ENCODE results near the gene MRPL40. TPM values are rescaled to one million over a fixed set of nuclear protein-coding genes. Genes with fewer than 3 reads are reported as not detected.
"Not testable (repeated sequence)": the region's sequence is repeated elsewhere in the genome, so short reads cannot be mapped to it uniquely, and the experiment has no call there.

MRPL40 gene
- total RNA-seq, 8 experiments from 2014 or later = 30.3 to 86.6 (median 43.8) TPM

GRCh38 chr22:19434401-19434800 lies 2.1 kb downstream of the MRPL40 start:
- Histone ChIP-seq H3K4me1 (replicated peaks in 1 of 2) (peaks cover 13% of the 10 kb centered on the region in 2 donors), H3K4me3 (no peak overlapping the region), H3K27ac (no peak overlapping the region)
- in situ Hi-C loops (cut with MboI; ENCODE audit: low pct_unique_long_range_greater_than_20kb in 2 of 9, low sequenced_read_pairs in 9 of 9, unreplicated experiment in 9 of 9) = loop anchor here in 1 of 9 experiments (25.0 kb wide), 2 partner anchors 97 to 247 kb away; partner anchors contain the start of gene SLC25A1
- ATAC-seq (replicated peaks in 6 of 8) = no peak
- 20 to 100% (median 97%) methylated on average over 1 to 7 of the region's 7 CpGs; no CpG with 5 or more reads in 1 of the 10 experiments for WGBS, 10 experiments

- H3K27ac ChIP-seq = no peak overlapping the region
- 43 to 100% (median 73%) methylated on average over 1 to 2 of the region's 2 CpGs; no CpG with 5 or more reads in 2 of the 10 experiments for WGBS, 10 experiments
- H3K4me1 ChIP-seq (replicated peaks in 1 of 2) = peaks cover 9 to 11% of the 10 kb centered on the region in 2 donors
- in situ Hi-C loops (cut with MboI; ENCODE audit: low pct_unique_long_range_greater_than_20kb in 2 of 9, low sequenced_read_pairs in 9 of 9, unreplicated experiment in 9 of 9) = loop anchor here in 1 of 9 experiments (25.0 kb wide), 2 partner anchors 98 to 248 kb away; partner anchors contain the start of gene SLC25A1
- no peak overlapping the region for H3K4me3 ChIP-seq
- no peak for ATAC-seq (replicated peaks in 6 of 8)
Measured at GRCh38 chr22:19434829-19435580, 2.7 kb downstream of the MRPL40 start.

- whole genome bisulfite sequencing, 10 experiments = 63 to 100% (median 100%) methylated on average over 1 to 5 of the region's 9 CpGs; no CpG with 5 or more reads in 1 of the 10 experiments
- not testable (repeated sequence) for H3K27ac ChIP-seq; H3K4me1 ChIP-seq (replicated peaks in 1 of 2); ATAC-seq (replicated peaks in 6 of 8); H3K4me3 ChIP-seq
- in situ Hi-C loops (cut with MboI; ENCODE audit: low pct_unique_long_range_greater_than_20kb in 2 of 9, low sequenced_read_pairs in 9 of 9, unreplicated experiment in 9 of 9) = loop anchor here in 1 of 9 experiments (25.0 kb wide), 2 partner anchors 99 to 249 kb away; partner anchors contain the start of gene SLC25A1
Measured at GRCh38 chr22:19436444-19437161, 4.3 kb downstream of the MRPL40 start.

GRCh38 chr22:19438298-19438697 lies 6.0 kb downstream of the MRPL40 start:
- ATAC-seq (replicated peaks in 6 of 8) = no peak
- in situ Hi-C loops (cut with MboI; ENCODE audit: low pct_unique_long_range_greater_than_20kb in 2 of 9, low sequenced_read_pairs in 9 of 9, unreplicated experiment in 9 of 9) = loop anchor here in 1 of 9 experiments (25.0 kb wide), 2 partner anchors 101 to 251 kb away; partner anchors contain the start of gene SLC25A1
- WGBS, 10 experiments = 72 to 100% (median 87%) methylated on average over 2 to 7 of the region's 7 CpGs; no CpG with 5 or more reads in 1 of the 10 experiments
- Histone ChIP-seq H3K4me1 (replicated peaks in 1 of 2) (peaks cover 3 to 4% of the 10 kb centered on the region in 2 donors), H3K27ac (no peak overlapping the region), H3K4me3 (no peak overlapping the region)

GRCh38 chr22:19440411-19441195 lies 8.3 kb downstream of the MRPL40 start:
- no peak for ATAC-seq (replicated peaks in 6 of 8)
- WGBS, 10 experiments = 85 to 100% (median 94%) methylated on average over 1 to 6 of the region's 8 CpGs; no CpG with 5 or more reads in 1 of the 10 experiments
- in situ Hi-C loops (cut with MboI; ENCODE audit: low pct_unique_long_range_greater_than_20kb in 2 of 9, low sequenced_read_pairs in 9 of 9, unreplicated experiment in 9 of 9) = loop anchor here in 1 of 9 experiments (25.0 kb wide), 2 partner anchors 103 to 253 kb away; partner anchors contain the start of gene SLC25A1
- Histone ChIP-seq H3K4me1 (replicated peaks in 1 of 2) (peaks cover 2 to 3% of the 10 kb centered on the region in 2 donors), H3K4me3 (no peak overlapping the region), H3K27ac (peak overlapping the region in 1 of 2 donors; percentile 38)

GRCh38 chr22:19442166-19442565 lies 9.8 kb downstream of the MRPL40 start:
- WGBS, 10 experiments = 83 to 100% (median 100%) methylated on average over 1 to 2 of the region's 2 CpGs; no CpG with 5 or more reads in 5 of the 10 experiments
- in situ Hi-C loops (cut with MboI; ENCODE audit: low pct_unique_long_range_greater_than_20kb in 2 of 9, low sequenced_read_pairs in 9 of 9, unreplicated experiment in 9 of 9) = loop anchor here in 1 of 9 experiments (25.0 kb wide), 2 partner anchors 105 to 255 kb away; partner anchors contain the start of gene SLC25A1

DNA sequence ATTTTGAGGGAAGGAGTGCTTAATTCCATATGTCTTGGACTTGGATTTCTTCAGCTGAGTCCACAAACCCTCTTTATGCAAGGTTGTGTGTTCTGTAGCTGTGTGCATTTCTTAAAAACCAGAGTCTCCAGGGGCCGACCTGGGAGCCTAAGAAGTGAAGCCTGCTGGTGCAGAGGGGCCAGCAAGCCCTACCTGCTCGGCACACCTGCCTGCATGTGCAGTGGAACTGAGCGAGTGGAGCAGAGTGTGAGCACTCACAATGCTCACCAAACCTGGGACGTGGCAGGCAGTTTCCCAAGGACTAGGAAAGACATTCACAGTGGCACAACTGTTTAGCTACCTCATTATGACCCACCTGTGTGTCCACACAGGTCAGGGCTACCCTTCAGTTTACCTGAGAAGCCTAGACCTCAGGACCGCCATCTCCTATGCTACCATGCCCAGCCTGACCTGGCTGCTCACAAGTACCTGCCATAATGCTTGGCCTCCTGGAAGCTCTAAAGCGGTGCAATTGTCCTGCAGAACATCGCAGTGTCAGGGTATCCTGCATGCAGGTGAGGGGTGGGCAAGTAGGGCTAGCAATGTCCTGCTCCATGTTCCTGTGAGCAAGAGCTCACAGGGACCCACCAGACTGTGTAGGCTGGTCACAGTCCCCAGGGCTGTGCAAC lies 11.3 kb downstream of the MRPL40 start:
- Histone ChIP-seq H3K27ac (no peak overlapping the region), H3K4me1 (replicated peaks in 1 of 2) (peaks cover 16% of the 10 kb centered on the region in 2 donors), H3K4me3 (no peak overlapping the region)
- in situ Hi-C loops (cut with MboI; ENCODE audit: low pct_unique_long_range_greater_than_20kb in 2 of 9, low sequenced_read_pairs in 9 of 9, unreplicated experiment in 9 of 9) = loop anchor here in 1 of 9 experiments (25.0 kb wide), 2 partner anchors 106 to 256 kb away; partner anchors contain the start of gene SLC25A1
- 58 to 100% (median 83%) methylated on average over 1 to 5 of the region's 7 CpGs; no CpG with 5 or more reads in 4 of the 10 experiments for WGBS, 10 experiments
- no peak for ATAC-seq (replicated peaks in 6 of 8)

More at GRCh38 chr22:19442166-19442565, 9.8 kb downstream of the MRPL40 start:
- Histone ChIP-seq H3K4me3 (no peak overlapping the region), H3K27ac (no peak overlapping the region), H3K4me1 (replicated peaks in 1 of 2) (peaks cover 12 to 13% of the 10 kb centered on the region in 2 donors)
- ATAC-seq (replicated peaks in 6 of 8) = no peak

- not testable (repeated sequence) for H3K27ac ChIP-seq; H3K4me3 ChIP-seq; ATAC-seq (replicated peaks in 6 of 8)
- in situ Hi-C loops (cut with MboI; ENCODE audit: low pct_unique_long_range_greater_than_20kb in 2 of 9, low sequenced_read_pairs in 9 of 9, unreplicated experiment in 9 of 9) = loop anchor here in 1 of 9 experiments (25.0 kb wide), 2 partner anchors 108 to 258 kb away; partner anchors contain the start of gene SLC25A1
- peaks cover 22% of the 10 kb centered on the region in 2 donors for H3K4me1 ChIP-seq (replicated peaks in 1 of 2)
- WGBS, 10 experiments = 11 to 100% (median 96%) methylated on average over 1 to 9 of the region's 9 CpGs
Measured at GRCh38 chr22:19445279-19445982, 13.1 kb downstream of the MRPL40 start.

DNA sequence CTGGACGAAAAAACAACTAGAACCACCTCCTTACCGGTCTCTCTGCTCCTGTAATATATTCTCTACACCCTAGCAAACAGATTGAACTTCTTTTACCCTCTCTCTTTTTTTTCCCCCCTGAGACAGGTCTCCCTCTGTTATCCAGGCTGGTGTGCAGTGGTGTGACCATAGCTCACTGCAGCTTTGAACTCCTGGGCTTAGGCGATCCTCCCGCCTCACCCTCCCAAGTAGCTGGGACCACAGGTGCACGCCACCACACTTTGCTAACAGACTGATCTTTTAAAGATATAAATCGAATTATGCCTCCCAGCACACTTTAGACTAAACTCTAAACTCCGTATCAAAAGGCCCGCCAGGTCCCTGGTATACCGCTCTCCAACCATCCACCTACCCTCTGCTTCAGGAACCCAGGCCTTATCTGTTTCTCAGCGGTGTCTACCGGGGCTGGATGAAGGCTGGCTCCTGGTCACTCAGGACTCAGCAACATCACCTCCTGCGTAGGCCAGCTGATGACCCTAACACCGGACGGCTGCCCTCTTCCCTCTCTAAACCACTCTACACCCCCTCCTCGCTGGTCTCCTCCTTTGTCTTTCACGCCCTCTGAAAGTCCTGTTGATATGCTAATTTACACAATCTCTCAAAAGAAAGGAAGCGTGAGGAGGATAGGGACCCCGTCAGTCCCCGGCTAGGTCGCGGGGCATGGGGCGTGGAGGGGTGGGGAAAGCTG lies 14.4 kb downstream of the MRPL40 start:
- WGBS, 10 experiments = 30 to 67% (median 51%) methylated on average over 2 to 9 of the region's 22 CpGs; no CpG with 5 or more reads in 2 of the 10 experiments
- in situ Hi-C loops (cut with MboI; ENCODE audit: low pct_unique_long_range_greater_than_20kb in 2 of 9, low sequenced_read_pairs in 9 of 9, unreplicated experiment in 9 of 9) = loop anchor here in 1 of 9 experiments (25.0 kb wide), 2 partner anchors 109 to 259 kb away; partner anchors contain the start of gene SLC25A1
- ATAC-seq (replicated peaks in 6 of 8) = peak in 2 of 8 experiments; percentile 14 to 18
- Histone ChIP-seq H3K27ac (peak overlapping the region; percentile 84 to 95), H3K4me1 (replicated peaks in 1 of 2) (peaks cover 22% of the 10 kb centered on the region in 2 donors), H3K4me3 (peak overlapping the region; percentile 78 to 97 (median 95))

DNA sequence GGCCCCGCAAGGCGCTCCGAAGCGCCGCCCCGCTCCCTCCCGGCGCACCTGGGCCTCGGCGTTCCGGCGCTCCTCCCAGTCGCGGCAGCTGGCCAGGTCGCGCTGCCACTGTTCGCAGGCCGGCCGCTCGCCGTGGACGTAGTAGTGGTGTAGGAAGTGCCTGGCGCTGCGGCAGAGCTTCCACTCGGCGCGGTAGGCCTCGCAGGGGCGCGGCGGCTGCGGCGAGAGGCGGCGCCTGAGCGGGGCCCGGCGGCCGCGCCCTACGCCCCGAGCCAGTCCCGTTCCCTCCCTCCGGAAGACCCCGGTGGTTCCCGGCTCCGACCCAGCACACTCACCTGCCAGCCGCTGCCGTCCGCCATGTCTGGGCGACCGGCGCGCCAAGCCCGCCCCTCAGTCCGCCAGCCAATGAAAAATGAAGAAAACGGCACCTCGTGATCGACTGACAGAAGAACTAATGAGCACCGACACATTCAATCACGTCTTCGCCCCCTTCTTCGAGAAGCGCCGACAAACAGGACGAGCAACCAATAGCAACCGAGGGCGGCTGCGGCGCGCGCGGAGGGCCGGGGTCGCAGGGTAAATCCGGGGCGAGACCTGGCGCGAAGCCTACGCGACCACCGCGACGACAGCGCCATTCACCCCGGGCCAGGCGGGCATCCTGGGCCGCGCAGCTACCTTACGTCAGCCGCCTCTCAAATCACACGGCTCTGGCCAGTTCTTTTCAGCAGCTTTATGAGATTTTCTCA lies 15.2 kb downstream of the MRPL40 start, which contains the start of gene C22orf39:
TSS of gene C22orf39 (minus strand) at position 382 of the 746 bp plus-strand sequence. CDS start at position 359, 23 bp downstream.
- in situ Hi-C loops (cut with MboI; ENCODE audit: low pct_unique_long_range_greater_than_20kb in 2 of 9, low sequenced_read_pairs in 9 of 9, unreplicated experiment in 9 of 9) = loop anchor here in 1 of 9 experiments (25.0 kb wide), 2 partner anchors 110 to 260 kb away; partner anchors contain the start of gene SLC25A1
- ATAC-seq (replicated peaks in 6 of 8) = peak; percentile 88 to 93 (median 90)
- 0 to 3% (median 1%) methylated on average over 6 to 20 of the region's 92 CpGs; no CpG with 5 or more reads in 6 of the 10 experiments for WGBS, 10 experiments
- Histone ChIP-seq H3K4me1 (replicated peaks in 1 of 2) (peaks cover 22% of the 10 kb centered on the region in 2 donors), H3K4me3 (peak within 1 kb of the TSS; percentile 78 to 97 (median 95)), H3K27ac (peak within 1 kb of the TSS; percentile 84 to 95)

Data from motor neuron (in vitro differentiated cells).